Stimulated activated CD4-positive, alpha-beta T cell treated with anti-CD3 and anti-CD28 coated beads, Interleukin-2, amount 100 ng/mL, for 4 hours (primary cell): ENCODE results near the gene RNASE4.

Source experiments
- DNase-seq: peaks from one replicate; pipeline ENCODE4 v3.0.0-alpha.2; 2020; ENCODE audit warnings: low read depth

RNASE4 gene

DNA sequence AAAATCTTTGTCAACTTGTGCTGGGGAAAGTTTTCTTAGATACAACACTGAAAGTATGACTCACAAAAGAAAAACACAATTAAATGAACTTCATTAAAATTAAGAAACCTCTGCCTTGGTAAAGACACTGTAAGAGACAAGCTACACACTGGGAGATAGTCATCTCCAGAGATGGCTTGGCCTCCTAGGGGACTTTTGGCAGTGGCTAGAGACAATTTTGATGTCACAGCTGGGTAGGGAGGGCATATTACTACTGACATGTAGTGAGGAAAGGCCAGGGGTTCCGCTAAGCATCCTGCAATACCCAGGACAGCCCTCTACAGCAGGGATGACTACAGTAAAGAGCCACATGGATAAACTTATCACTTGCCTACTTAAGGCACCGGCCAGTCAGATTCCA, 8.7 kb upstream of the RNASE4 start:
- DNase-seq, result no peak

DNA sequence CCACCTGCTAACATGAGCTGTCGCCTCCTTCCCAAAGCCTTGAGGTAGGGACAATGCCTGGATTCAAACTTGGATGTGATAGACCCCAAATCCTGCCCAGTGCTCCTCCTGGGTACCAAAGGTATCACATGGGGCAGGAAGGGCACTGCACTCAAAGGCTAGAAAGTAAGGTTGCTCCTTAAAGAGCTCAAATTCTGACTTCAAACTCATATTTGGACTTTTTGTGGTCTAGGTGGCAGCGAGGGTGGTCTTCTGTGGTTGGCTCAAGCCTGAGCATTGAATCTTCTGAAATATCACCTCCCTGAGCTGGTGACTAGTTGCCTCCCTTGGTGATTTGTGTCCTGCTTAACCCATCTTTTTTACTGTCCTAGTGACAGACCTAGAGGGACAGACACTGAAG, 8.3 kb upstream of the RNASE4 start:
- no peak for DNase-seq

DNA sequence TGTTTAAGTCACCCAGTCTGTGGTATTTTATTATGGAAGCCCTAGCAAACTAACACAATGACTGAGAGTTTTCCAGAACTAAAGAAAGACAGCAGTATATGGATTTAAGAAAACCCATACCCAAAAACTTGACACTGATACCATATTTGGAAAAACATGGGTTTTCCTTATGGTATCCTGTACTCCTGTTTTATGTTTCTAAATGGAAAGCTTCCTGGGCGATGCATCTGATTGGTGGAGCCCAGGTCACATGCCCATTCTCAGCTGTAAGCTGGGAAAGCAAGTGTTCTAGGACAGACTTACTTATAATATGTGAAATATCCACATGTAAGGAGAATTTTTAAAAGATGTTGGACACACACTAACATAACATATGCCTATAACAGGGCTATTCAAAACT, 4.5 kb upstream of the RNASE4 start:
- DNase-seq, result no peak

DNA sequence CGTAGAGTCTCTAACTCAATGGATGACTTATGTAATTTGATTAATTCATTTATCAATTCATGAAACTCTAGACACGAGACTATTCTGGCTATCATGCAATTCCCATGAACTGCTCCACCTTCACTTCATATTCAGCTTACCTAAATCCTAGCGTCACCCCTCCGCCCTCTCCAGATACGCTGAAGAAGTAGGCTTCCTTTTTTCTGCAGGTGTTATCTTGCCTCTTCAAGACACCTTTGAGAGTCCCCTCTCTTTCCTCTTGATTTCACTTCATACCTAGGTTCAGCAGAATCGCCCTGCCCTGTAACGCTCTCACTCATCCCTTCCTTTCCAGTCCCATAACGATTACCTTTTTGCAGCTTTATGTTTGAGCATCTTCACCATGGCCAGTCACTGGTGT, 4.0 kb upstream of the RNASE4 start:
- no peak for DNase-seq

DNA sequence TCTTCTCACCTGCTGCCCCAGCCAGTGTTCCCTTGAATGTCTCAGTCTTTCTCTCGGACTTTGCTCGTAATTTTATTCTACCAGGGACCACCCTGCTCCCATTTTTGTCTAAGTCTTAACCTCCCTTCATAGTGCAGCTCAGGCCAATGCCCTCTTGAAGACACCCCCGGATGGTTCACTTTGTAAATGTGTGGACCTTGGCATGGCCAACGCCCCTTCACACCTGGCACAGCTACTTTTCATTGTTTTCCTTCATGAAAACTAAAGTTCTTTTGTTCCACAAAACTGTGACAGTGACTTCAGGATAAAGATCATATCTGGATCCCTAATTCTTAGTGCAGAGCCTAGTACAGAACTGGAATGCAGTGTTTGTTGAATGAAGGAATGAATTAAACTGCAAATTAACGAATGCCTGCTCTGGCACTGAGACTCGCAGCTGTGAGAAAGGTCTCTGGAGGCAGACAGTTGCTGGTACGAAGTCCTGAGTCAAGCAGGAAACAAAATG, 3.5 kb upstream of the RNASE4 start:
- DNase-seq, result no peak

DNA sequence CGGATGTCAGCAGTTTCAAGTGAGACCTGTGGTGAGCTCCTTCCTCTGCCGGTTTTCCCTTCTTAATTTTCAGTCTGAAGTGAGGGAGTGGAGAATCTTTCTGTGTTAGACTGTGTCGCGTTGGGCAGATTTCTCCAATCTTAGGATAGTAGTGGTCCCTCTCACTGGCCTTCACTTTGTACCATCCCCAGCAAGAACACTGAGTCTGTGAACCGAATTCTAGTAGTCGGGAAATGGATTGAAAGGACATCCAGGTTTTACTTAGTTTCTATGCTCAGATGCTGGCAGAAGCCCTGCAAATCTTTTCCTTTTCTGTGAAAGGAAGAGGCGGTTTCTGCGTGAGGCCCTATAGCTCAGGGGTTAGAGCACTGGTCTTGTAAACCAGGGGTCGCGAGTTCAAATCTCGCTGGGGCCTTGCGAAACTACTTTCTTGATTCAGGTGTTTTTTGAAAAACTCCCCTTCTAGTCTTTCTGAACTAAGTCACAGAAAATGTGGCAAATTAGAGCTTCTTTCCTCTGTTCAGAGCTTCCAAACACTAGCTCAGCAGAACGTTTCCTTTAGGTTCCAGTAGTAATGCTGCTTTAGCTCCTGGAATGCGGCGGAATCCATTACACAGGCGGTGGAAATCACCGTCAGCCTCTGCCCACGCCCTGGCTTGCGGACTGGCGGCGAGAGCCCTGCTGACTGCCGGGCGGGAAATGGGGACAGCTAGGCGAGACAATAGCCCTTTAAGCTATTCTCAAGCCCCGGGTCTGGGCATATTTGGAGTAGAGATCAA, 2.8 kb upstream of the RNASE4 start:
- DNase-seq, result peak; percentile 86

DNA sequence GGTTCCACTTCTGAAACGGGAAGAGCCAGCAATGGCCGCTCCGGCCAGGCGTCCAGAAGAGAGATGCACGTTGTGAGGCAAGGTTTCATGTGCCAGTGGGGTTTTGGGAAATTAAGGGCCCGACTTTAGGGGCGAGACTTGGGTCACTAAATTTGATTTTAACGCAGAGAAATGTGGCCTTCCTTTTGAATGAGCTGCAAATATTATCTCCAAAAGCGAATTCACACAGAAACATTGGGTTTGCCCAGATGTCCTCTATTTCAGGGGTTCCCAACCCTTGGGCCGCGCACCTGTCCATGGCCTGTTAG, 2.3 kb upstream of the RNASE4 start:
- DNase-seq, result no peak

DNA sequence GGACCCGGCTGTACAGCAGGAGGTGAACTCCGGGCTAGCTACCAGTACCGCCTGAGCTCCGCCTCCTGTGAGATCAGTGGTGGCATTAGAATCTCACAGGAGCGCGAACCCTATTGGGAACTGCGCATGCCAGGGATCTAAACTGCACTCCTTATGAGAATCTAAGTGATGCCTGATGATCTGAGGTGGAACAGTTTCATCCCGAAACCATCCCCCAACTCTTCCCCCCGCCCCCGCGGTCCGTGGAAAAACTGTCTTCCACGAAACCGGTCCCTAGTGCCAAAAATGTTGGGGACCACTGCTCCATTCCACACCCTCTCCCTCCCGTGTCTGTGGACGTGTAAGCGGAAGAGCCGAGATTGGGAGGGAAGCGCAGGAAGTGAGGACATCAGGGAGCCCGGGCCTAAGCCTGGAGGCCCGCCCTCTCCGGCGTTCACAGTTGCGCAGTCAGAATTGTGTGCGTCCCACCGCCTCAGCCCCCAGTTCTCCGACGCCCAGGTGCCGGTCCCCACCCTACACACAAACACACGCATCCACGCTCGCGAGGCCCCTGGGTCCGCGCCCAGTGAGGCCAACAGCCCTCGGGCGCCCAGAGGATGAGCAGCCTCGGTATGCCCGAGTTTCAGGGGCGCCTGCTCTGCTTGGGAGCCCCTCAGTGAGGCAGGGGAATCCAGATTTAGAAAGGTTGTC, 1.8 kb upstream of the RNASE4 start:
- DNase-seq, result peak; percentile 61

DNA sequence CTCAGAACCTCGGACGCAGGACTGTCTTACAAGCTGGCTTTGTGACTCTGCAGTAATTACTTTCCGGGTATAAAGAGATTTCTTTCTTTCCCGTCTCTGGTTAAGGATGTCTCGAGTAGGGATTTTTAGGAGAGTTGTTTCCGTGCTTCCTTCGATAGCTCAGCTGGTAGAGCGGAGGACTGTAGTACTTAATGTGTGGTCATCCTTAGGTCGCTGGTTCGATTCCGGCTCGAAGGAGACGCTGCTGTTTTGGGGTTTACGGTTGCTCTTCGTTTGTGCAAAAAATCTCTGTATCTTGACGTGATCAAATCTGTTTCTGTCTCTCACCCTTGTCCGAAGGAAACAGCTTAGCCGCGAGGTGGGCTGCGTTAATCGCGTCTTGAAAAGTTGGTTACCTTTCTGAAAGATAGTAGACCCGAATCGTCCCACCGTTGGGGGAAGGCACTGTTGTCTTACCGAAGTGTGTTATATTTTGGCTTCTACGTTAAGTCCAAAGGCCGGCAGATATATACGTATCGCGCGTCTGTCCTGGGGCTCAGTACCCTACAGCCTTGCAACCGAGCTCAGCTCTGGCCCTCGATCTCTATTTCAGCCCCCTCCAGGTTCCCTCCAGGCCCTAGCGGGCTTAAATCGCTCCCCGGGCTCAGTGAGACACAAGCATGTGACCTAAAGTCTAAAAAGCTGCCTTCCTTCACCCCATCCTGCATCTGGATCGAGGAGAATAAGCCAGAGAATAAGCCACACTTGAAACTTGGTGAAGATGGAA, 1.1 kb upstream of the RNASE4 start:
- peak; percentile 73 for DNase-seq

DNA sequence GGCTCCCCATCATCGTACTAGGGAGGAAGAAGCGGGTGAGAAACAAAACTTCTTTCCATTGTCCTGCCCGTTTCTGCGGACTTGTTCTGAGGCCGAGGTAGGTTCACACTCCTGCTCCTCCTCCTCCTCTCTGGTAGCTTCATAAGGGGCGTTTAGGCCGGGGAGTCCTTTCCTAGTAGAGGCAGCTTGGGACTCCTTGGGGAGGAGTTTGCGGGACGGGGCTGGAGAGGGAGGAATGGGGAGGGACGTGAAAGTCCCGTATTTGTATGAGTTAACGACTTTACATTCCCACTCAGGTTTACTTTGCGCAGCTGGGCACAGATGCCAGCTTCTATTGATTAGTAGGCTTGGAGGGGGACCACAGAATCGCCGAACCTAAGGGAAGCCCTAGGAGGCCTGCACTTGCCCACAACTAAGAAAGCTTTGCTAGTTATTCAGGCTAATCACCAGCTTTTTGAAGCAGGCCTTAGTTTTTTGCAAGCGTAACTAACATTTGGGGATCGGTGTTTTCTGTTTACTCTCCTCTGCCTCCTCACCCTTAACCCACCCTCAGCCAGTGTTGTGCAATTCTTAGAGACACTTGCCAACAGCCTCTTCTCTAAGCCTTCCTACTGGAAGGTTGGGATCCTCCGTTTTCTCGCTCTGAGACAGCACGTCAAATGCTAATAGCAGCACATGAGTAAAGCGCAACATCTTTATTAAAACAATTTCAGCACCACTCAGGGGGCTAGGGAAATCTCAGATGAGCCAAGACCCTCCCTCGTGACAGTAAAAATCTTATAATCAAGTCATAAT, 499 bp downstream of the RNASE4 start:
- no peak for DNase-seq

DNA sequence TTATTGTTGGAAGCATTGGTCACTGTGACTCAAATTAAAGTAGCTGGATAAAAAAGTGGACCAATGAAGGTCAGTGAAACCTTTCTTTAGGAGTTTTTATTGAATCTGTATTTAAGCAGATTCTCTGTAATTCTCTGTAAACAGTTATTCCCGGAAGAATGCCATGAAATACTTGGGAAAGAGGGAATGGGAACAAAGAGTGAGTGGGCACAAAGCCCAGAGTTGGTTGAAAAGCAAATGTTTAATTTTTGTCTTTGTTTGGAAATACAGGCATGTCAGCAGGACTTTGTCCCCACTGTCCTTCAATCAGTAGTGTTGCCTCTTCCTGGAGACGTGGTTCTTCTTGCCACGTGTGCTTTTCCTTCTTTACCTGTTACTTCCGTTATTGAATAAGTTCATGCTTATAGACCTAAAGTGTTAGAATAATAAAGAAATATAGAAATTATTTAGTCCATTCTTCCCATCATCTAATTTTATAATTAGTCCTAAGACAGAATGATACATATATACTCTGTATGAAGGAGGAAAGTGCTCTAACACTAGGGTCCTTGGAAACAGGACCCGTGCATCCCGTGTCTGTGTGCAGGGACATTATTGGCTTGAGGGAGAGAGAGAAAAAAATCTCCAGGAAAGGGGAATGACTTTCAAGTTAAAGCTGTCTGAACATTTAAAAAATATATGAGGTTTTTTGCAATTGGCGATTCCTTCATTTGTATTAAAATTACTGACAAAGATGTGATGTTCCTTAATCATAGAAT, 2.2 kb downstream of the RNASE4 start:
- no peak for DNase-seq

DNA sequence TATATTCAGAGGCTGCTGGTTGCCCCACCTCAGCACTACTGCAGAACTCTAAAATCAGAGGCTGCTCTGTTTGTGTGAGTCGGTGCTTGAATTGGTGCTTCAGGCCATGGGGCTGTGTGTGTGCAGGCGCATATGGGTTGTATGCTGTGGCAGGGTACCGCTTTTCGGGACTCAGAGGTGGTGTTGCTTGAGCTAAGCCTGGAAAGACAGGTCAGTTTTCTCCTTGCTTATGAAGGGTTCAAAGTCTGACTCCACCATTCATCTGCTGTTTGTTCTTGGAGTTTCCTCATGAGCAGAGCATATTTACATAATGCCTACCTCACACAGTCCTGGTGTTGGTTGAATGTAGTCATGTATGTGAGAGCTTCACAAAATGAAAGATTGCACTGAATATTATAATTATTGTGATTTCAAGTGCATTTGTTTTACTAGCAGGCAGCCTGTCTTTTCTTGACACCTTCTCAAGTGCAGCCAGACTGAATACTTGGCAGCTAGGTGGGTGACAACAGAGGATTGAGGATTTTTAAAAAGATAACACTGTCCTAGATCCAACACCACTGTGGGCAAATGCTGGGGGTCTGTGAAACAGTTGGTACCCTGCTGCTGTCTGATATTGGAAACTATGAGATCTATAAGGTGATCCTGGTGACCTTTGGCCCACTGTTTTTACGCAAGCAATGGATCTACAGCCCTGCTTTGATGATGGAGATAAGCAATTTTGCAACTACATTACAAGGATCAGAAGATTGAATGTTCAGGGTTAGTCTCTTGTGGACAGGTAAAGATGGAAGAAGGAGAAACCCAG, 3.2 kb downstream of the RNASE4 start:
- no peak for DNase-seq

DNA sequence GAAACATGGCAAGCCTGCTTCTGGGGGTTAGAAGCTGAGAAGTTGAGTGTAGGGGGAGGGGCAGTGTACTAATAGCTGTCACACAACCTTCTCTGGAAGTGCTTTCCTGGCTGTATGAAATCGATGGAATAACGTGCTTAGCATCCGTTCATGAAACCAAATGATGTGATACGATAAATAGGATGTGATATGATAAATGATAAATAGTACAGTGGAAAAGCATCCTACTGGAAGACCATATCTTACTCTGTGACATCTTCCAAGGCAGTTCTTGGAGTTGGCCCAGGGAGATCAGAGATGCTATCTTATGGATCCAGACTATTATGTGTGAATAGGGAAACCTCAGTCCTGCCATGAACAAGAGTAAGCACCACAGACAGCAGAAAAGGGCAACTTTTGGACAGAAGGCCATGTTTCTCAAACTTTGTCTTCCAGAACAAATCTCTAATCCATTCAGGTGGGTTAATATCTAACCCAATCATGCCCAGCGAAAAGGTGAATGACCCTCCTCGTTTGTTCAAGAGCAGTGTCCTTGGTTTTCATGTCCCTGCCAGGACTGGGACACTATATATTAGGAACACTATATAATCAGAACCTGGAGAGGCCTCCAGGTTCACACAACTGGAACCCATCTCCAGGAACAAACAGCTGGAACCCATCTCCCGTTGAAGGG, 3.9 kb downstream of the RNASE4 start, which contains the start of gene ANG:
Gene ANG, plus strand, starts transcription at position 598 of the 673 bp plus-strand sequence. CDS start 4,801 bp downstream, outside the sequence.
- DNase-seq, result no peak

DNA sequence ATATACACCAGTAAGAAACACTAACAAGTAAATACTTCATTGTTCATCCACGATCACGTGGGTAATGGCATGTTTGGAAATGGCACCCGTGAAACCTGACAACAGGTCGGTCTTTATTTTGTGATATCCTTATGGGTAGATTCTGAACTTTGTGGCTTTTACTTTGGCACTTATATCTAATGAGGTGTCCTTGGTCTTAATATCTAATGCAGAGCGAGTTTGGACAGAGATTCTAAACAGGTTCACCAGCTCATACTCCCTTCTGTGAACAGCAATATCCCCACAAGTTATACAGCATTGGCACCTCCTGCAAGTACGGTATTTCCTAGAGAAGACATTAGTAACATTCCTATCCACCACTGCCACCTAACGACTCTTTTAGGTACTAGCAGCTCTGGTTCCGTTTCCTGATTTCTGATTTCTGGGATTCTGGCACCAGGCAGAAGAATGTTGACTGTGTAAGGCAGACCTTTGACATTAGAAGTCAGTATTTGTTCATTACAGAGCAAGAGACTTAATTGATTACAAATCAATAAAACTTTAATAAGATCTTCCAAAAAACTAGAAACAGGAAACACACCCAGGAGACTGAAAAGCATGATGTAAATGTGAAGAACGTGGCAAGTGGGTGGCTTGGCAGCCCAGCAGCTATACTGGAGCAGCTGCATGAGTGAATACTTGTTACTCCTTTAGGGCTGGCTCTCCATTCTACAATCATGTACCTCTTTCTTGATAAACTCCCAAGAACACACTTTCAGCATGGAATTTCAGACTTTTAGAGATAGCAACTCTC, 6.7 kb downstream of the RNASE4 start:
- peak; percentile 20 for DNase-seq

DNA sequence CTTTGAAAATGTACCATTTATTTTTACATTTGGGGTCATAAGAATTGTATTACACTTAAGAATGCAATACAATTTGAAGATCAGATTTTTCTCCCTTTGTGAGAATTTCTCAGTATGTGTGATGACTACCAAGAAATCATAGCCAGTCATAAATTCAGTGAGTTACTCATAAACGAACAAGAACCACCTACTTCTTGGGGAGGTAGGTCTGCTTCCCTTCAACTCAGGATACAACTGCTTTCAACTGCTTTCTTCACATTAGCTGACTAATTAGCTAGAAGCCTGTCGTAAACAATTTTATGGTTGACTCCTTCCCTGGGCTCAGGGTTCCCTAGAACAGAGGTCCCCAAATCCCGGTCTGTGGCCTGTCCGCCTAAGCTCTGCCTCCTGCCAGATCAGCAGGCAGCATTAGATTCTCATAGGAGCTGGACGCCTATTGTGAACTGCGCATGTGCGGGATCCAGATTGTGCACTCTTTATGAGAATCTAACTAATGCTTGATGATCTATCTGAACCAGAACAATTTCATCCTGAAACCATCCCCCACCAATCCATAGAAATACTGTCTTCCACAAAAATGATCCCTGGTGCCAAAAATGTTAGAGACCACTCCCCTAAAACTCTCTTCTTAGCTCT, 7.9 kb downstream of the RNASE4 start:
- no peak for DNase-seq

DNA sequence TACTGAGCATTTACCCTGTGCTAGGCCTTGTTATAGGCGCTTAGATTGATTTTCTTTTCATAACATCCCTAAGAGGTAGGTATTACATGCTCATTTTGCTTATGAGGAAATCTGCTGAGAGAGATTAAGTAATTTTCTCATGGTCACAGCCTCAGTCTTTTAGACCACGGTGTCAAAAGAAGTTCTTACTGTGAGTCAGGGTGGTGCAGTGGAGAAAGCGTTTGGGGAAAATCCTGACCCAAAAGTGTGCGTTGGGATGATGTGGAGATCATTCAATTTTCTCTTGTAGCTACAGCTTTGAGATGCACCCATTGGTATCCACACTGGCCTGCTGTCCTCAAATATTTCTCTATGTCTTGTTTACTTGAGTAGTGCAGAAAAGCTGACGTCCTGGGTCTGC, 12.4 kb downstream of the RNASE4 start:
- DNase-seq, result no peak

DNA sequence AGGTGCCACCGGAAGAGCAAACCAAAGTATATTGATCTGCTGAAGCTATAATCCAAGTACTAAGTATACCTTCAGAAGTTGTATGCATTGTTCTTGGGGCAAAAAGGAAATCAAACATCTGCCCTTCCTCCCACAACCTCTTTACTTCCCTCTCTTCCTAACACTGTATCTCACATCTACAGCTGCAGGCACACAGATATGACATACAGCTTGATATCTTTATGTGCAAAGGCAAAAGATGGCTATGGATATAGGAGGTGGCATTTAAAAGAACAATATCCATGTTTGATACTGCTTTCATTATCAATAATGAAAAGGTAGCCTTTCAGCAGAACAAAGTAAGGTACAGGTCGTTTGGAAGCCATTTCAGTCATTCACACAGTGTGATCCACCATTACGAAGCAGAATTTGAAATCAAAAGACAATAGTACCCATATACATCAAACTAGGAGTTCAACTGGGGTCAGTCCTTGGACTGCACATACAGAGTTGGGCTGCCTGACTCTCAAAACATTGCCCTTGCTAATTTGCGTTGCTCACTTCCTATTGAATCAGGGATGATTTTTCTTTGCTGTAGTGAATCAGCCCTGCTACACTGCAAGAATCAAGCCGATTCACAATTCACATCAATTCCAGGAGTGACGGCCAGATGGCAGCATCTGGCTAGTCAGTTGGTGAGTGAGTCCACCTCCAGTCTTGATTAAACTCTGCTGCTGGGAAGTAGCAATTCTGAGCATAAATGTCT, 13.1 kb downstream of the RNASE4 start:
- peak; percentile 36 for DNase-seq

DNA sequence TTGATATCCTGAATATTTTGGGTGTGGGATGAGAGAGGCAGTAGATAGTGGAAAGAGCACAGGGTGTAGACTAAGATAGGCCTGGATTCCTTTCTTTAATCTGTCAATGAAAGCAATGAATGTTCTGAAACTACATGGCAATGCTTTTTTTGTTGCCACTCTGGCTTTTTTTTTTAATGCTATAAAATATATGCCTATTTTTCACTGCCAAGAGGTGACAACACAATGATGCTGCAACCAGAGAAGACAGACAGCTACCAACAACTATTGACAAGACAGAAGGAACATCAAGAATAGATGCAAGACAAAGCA, 13.6 kb downstream of the RNASE4 start:
- no peak for DNase-seq
